Hepatocyte (in vitro differentiated cells): ENCODE data around the gene CSNK2B.

ENCODE experiments used
- CTCF ChIP-seq: fragments of 200-600 bp; sonication (generic); IDR thresholded peaks from 2 replicates; pipeline ENCODE4 v1.5.1; 2016; ENCODE audit warnings: antibody characterized with exemption, mild to moderate bottlenecking; ENCODE audit not compliant: poor library complexity
- EZH2 ChIP-seq: fragments of 200-600 bp; sonication (generic); IDR thresholded peaks from 2 replicates; pipeline ENCODE4 v1.6.1; 2016; ENCODE audit warnings: antibody characterized with exemption, mild to moderate bottlenecking, borderline replicate concordance
- EZH2phosphoT487 ChIP-seq: fragments of 200-600 bp; sonication (generic); IDR thresholded peaks from one replicate; pipeline ENCODE4 v1.6.1; 2018; ENCODE audit warnings: antibody characterized with exemption, mild to moderate bottlenecking, low read depth, moderate library complexity; ENCODE audit not compliant: unreplicated experiment, severe bottlenecking

- TF ChIP-seq CTCF (no peak), EZH2phosphoT487 (no peak), EZH2 (no peak)
Measured at GRCh38 chr6:31713465-31713864, 47.6 kb downstream of the CSNK2B start.
